Measurements from ENCODE around the gene SPOPL. TPM values are rescaled to one million over a fixed set of nuclear protein-coding genes. Genes with fewer than 3 reads are reported as not detected.

The SPOPL gene
- total and polyA plus RNA-seq, 9 of the 15 experiments (the other 6 are each of a cell fraction or from before 2014, with no cell fraction given): 0.53 to 6.1 (median 4.1) TPM

DNA sequence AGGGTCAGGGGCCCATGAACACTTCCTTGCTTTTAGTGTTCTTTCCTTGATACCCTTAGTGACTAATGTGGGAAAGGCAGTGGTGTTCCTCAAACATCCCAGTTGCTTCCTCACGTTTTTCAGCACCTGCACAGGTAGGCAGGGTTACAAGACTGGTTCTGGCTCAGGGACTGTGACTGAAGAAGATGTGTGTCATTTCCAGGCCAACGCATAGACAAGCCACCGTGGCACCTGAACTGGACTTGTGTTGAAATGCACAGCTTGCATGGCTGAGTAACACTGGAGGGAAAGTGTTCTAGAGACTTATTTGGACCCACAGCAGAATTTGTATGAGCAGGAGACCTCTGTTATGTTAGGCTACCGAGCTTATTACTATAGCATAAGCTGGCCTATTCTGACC is 107.9 kb downstream of the SPOPL start:
- H3K4me1 ChIP-seq (replicated peaks in 1 of 2; ENCODE audit: control insufficient read depth in 2 of 2, insufficient read depth in 2 of 2, low read length in 2 of 2): no peaks in the 10 kb centered on the region
- FAIRE-seq (no peak), ATAC-seq (no peak), DNase-seq (ENCODE audit: extremely low read depth in 1 of 4, low spot score in 3 of 4) (no peak)
- no peaks in the 10 kb centered on the region for H3K79me2 ChIP-seq (ENCODE audit: control insufficient read depth, insufficient read depth, low read length)
- in situ Hi-C loops (cut with MboI): no loop called here
- intact Hi-C loops (cut with micrococcal nuclease): no loop called here
- H3K27me3 ChIP-seq (ENCODE audit: control insufficient read depth in 2 of 2, insufficient read depth in 2 of 2, low read length in 2 of 2): peaks cover 0 to 15% of the 10 kb centered on the region in 2 experiments; a peak in 4 of 5 replicates
- H3K9ac ChIP-seq (ENCODE audit: insufficient read depth in 1 of 2, low read depth in 2 of 2, low read length in 2 of 2): no peak overlapping the region
- no peaks in the 10 kb centered on the region; the same call in 1 of the 2 replicates for H4K20me1 ChIP-seq (replicated peaks; ENCODE audit: control insufficient read depth, insufficient read depth, low read length)
- 1% methylated on average over 4 of the region's 4 CpGs for WGBS (ENCODE audit: insufficient coverage, low coverage, missing lambda C conversion rate)
- no peak overlapping the region for H2AFZ ChIP-seq (ENCODE audit: low read depth, low read length)
- H3K9me1 ChIP-seq (ENCODE audit: control insufficient read depth, insufficient read depth, low read length): no peaks in the 10 kb centered on the region
- H3K4me3 ChIP-seq: no peak overlapping the region
- ChIA-PET CTCF (ENCODE audit: low intra/inter-chr PET ratio) (no interaction called here), POLR2A (no interaction called here)
- no peaks in the 10 kb centered on the region for H3K36me3 ChIP-seq (ENCODE audit: control insufficient read depth, insufficient read depth, low read length)
- no TSS peak for BruUV-seq (replicated peaks)
- no peaks in the 10 kb centered on the region for H3K9me3 ChIP-seq (replicated peaks; ENCODE audit: control insufficient read depth, insufficient read depth, low read depth, low read length)
- TF ChIP-seq, protein P1, sequence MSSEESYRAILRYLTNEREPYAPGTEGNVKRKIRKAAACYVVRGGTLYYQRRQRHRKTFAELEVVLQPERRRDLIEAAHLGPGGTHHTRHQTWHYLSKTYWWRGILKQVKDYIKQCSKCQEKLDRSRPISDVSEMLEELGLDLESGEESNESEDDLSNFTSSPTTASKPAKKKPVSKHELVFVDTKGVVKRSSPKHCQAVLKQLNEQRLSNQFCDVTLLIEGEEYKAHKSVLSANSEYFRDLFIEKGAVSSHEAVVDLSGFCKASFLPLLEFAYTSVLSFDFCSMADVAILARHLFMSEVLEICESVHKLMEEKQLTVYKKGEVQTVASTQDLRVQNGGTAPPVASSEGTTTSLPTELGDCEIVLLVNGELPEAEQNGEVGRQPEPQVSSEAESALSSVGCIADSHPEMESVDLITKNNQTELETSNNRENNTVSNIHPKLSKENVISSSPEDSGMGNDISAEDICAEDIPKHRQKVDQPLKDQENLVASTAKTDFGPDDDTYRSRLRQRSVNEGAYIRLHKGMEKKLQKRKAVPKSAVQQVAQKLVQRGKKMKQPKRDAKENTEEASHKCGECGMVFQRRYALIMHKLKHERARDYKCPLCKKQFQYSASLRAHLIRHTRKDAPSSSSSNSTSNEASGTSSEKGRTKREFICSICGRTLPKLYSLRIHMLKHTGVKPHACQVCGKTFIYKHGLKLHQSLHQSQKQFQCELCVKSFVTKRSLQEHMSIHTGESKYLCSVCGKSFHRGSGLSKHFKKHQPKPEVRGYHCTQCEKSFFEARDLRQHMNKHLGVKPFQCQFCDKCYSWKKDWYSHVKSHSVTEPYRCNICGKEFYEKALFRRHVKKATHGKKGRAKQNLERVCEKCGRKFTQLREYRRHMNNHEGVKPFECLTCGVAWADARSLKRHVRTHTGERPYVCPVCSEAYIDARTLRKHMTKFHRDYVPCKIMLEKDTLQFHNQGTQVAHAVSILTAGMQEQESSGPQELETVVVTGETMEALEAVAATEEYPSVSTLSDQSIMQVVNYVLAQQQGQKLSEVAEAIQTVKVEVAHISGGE (CRISPR knock-in tag; IDR thresholded peaks at IDR 0.05): no peak
- TF ChIP-seq POLR2A (conservative IDR thresholded peaks at IDR 0.05) (no peak), ERF (CRISPR knock-in tag; IDR thresholded peaks at IDR 0.05) (no peak), CHD2 (IDR thresholded peaks at IDR 0.05; ENCODE audit: low read depth, low read length) (no peak), TAF1 (IDR thresholded peaks at IDR 0.05; ENCODE audit: control insufficient read depth, extremely low read depth, insufficient read depth, low read length, severe bottlenecking) (no peak), SIX5 (IDR thresholded peaks at IDR 0.05; ENCODE audit: borderline replicate concordance in 1 of 2, insufficient read depth in 1 of 2, low read depth in 1 of 2, low read length in 2 of 2) (no peak), CTBP1 (IDR thresholded peaks at IDR 0.05; ENCODE audit: borderline replicate concordance) (no peak), SAFB2 (IDR thresholded peaks at IDR 0.05; ENCODE audit: borderline replicate concordance, low read depth, low read length, severe bottlenecking) (no peak)
- H3K4me2 ChIP-seq (ENCODE audit: insufficient read depth, low read length): no peak overlapping the region
- no peak overlapping the region for H3K27ac ChIP-seq (ENCODE audit: extremely low read depth, low read depth, low read length)
